8988T (cell line): ENCODE results near the gene HEATR1.
A peak's percentile ranks its signal among the peaks of the same experiment; 100 is the strongest.
"Not testable (repeated sequence)": the region's sequence is repeated elsewhere in the genome, so short reads cannot be mapped to it uniquely, and the experiment has no call there.

Source experiments
- DNase-seq: peaks from one replicate; pipeline ENCODE4 v3.0.0; 2011

HEATR1 gene

GRCh38 chr1:236509203-236509602, 95.1 kb downstream of the HEATR1 start:
- no peak for DNase-seq

GRCh38 chr1:236508593-236509027, 95.7 kb downstream of the HEATR1 start:
- no peak for DNase-seq

DNA sequence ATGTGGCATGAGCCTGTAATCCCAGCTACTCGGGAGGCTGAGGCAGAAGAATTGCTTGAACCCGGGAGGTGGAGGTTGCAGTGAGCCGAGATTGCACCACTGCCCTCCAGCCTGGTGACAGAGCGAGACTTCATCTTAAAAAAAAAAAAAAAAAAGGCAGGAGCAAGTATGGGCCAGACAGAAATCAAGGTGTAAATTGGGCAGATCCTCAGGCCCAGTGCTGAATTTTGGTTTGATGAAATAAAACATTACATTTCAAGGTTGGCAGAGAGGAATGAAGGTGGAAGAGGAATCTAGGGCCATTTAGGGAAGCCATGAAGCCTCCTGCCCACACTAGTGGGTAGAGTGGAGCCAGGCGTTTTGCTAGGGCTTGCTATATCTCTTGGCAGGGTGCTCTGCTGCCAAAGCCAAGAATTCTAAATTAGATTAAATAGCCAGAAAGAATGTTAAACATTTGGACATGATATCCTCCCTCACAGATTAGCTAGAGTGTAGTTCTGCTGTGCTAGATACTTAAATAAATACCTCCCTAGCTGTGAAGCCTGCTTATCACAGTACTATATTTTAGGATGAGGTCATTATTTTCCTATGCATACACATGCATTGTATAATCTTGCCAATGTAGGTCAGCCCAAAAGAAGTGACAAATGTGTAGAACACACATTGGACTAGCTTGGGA, 97.2 kb downstream of the HEATR1 start:
- no peak for DNase-seq

DNA sequence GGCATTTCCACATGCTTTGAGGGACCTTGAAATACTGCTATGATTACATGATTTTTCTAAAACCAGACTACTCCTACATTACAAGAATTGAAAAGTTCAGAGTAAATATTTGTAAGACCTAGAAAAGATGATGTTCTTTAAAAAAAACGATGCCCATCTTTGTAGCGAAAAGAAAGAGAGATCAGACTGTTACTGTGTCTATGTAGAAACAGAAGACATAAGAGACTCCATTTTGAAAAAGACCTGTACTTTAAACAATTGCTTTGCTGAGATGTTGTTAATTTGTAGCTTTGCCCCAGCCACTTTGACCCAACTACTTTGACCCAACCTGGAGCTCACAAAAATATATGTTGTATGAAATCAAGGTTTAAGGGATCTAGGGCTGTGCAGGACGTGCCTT, 100.0 kb downstream of the HEATR1 start:
- not testable (repeated sequence) for DNase-seq

DNA sequence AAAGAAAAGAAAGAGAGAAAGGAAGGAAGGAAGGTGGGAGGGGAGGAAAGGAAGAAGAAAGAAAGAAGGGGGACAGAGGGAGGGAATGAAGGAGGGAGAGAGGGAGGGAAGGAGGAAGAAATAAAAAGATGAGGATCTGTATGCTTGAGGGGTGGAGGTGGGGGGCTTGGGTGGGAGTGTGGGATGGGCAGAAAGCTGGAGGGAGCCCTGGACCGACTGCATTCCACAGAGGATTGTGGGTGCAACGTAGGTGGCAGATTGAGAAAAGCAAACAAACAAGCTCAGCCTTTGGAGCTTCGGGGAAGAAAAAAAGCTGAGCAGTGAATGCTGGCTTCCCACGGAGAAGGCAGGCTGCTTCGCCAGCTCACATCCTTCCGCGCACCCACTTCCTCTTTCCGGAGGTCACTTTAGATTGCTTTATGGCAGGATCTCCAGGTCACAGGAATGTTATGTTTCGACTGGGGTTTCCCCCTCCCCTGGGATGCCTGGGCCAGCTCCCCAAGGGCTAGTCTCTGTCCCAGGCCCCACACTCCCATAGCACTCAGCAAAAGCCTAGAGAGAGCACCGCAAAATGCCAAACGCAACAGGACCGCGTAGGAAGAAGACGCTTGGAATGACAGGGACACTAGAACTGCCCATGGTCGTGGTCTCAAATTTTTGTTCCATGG, 101.2 kb downstream of the HEATR1 start:
- peak; percentile 27 for DNase-seq

GRCh38 chr1:236502579-236502971, 101.7 kb downstream of the HEATR1 start:
- no peak for DNase-seq

DNA sequence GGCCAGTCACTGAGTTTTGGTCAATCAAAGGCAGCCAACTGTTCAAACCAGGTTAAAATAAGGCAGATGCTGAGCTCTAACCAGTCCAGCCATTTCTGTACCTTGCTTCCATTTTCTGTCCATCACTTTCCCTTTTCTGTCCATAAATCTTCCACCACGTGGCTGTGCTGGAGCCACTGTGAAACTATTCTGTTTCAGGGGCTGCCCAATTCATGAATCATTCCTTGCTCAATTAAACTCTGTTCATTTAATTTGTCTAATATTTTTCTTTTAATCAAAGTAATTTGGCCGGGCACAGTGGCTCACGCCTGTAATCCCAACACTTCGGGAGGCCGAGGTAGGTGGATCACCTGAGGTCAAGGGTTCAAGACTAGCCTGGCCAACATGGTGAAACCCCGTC, 103.2 kb downstream of the HEATR1 start:
- DNase-seq: no peak
